Activated gamma-delta T cell treated with Interleukin-2 at 50 U/mL for 16 hours (primary cell): ENCODE data around the gene RTF2.

Experiments used
- DNase-seq: peaks from one replicate; pipeline ENCODE4 v3.0.0-alpha.2; 2020

The RTF2 gene

GRCh38 chr20:56468316-56469076, at the start of gene RTF2:
Gene RTF2, plus strand, starts transcription at chr20:56468627. Its CDS starts 71 bp downstream, at chr20:56468698.
- peak; percentile 95 for DNase-seq

DNA sequence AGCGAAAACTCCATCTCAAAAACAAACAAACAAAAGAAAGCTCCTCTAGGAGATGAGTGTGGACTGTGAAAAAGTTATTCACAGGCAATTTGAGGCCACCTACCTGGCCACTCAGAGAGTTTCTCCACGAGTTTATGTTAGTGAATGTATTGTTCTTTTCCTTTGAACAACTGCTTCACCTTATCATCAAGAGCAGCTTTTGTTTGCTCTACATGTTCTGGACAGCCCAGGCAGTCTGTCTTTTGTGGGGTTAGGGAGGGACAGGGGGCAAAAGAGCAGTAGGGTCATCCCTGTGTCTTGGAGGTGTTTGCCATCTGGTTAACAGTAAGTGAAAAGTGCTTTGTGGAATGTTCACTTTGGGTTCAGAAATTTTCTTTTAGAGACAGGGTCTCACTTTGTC, 48.4 kb upstream of the RTF2 start:
- no peak for DNase-seq

DNA sequence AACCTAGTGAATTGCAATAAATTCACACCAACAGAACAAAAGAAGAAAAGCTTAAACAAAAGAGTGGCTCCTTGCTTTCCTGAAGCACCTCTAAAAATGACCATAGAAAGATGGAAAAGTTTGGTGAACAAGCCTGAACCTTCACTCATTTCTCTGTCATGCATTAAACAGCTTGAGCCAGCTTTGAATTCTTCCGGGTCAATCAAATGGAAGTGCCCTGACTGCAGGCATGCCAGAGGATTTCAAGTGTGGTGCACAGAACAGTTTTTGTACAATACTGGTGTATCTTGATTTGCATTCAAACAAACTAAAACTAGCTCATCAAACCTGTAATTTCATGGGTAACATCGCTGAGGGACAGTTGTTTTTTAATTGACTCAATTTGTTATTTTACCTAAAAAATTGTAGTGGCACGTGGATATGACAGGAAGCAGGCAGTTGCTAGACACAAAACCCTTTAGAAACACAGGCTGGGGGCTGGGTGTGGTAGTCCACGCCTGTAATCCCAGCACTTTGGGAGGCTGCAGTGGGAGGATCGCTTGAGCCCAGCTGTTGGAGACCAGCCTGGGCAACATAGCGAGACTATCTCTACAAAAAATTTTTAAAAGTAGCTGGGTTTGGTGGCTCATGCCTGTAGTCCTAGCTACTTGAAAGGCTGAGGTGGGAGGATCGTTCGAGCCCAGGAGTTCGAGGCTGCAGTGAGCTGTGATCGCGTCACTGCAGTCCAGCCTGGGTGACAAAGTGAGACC, 47.3 kb upstream of the RTF2 start:
- DNase-seq, result no peak

GRCh38 chr20:56422076-56422823, 46.2 kb upstream of the RTF2 start:
- no peak for DNase-seq

- no peak for DNase-seq
These were observed 45.6 kb upstream of the RTF2 start for GRCh38 chr20:56422824-56423189.

GRCh38 chr20:56423211-56423610, 45.2 kb upstream of the RTF2 start:
- DNase-seq, result no peak

DNA sequence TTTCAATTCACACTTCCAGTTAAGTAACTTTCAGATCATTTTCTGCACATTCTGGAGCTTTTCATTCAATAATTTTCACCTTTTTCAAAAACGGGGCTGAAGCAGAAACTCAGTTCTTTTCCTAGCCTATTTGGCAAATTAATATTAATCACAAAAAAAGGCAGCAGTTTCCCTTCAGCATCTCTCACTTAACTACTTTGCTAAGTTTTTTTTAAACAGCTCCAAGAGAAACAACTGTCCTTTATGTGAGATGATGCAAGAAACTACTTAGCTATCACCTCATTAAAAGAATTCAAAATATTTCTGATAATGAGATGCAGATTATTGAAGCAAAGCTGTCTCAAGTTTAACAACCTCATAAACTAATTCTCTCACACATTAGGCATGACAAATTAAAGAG, 44.5 kb upstream of the RTF2 start:
- DNase-seq, result no peak

GRCh38 chr20:56424931-56425330, 43.5 kb upstream of the RTF2 start:
- no peak for DNase-seq

DNA sequence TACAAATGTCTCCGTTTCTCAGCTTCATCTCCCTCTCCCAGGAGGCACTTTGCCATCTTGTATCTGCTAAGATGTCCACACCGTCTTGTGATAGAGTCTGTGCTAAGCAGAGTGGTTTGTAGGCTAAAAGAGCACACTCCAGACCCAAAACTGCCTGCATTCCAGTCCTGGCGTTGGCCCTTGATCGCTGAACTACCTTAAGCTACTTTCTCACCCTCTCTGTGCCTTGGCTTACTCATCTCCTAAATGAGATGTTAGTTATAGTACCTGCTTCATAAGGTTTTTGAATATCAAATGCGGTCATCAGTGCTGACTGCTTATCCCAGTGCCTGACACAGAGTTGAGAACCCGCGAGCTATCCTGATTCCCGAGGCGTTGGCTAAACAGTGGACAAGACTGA, 42.4 kb upstream of the RTF2 start:
- no peak for DNase-seq

DNA sequence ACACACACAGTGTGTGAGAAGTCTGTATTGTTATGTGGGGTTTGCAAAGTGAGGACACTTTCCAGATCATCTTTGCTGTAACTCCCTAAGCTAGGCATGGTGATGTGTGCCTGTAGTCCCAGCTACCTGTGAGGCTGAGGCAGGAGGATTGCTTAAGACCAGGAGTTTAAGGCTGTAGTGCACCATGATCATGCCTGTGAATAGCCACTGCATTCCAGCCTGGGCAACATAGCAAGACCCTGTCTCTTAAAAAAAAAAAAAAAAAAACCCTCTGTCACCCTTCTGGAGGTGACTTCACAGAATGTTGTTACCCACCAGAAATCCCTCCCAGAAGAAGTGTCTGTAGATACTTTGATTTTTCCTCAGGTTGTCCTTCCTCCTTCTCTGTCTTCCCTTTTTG, 41.5 kb upstream of the RTF2 start:
- no peak for DNase-seq

DNA sequence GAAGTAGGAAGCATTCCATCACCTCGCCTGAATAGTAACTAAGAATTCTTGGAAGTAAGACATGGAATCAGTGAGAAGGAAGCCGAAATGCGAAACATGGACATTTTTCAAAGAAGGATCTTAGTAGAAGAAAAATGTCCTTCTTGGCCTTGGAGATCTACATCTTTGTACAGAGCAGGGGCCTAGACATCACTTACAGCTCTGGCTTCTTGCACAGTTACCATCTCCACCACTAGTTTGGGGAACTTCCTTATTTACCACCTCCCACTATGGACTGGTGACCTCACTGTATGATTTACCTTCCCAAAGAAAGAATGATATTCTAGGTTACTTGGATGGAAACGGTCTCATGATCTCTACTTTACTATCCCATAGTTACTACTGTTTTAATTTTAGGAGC, 40.6 kb upstream of the RTF2 start:
- DNase-seq, result no peak

DNA sequence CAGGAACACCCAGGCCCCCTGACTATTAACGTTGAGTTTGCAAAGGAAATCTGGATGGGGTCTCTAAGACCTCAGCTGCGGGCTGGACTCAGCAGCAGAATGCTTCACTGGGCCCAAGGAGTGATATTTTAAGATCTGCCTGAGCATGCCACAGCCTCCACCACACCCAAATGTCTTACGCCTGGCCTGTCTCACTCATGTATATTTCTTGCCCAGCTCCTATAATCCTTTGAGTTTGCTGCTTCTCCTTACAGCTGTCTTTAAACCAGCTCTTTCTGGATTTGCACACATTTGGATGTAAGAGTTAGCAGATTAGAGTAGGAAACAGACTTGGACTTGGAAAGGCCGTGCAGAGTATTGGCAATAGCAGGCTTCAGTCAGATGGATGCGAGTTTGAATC, 40.0 kb upstream of the RTF2 start:
- DNase-seq, result no peak

- no peak for DNase-seq
These were observed 39.5 kb upstream of the RTF2 start for GRCh38 chr20:56428881-56429280.

- no peak for DNase-seq
These were observed 38.9 kb upstream of the RTF2 start for GRCh38 chr20:56429502-56429901.

- DNase-seq, result no peak
These were observed 38.5 kb upstream of the RTF2 start for GRCh38 chr20:56429941-56430340.

GRCh38 chr20:56430461-56430860, 38.0 kb upstream of the RTF2 start:
- DNase-seq, result no peak

DNA sequence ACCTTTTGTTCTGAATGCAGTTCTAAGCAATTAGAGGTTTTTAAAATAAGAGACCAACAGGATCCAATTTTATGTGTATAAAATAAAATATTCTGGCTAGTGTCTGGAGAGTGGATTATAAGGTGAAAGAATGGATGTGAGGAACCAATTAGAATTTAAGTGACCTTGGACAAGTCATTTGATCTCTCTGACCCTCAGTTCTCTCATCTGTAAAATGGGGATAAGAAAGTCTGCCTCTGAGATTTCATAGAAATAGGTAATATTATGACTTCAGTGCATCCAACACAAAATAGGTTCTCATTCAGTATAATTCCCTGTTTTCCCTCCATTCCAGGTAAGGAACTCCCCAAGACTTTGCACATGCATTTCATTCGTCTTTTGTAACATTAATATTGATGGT, 37.5 kb upstream of the RTF2 start:
- no peak for DNase-seq

- no peak for DNase-seq
These were observed 37.0 kb upstream of the RTF2 start for GRCh38 chr20:56431471-56431870.

GRCh38 chr20:56433221-56433879, 35.1 kb upstream of the RTF2 start:
- DNase-seq, result no peak

DNA sequence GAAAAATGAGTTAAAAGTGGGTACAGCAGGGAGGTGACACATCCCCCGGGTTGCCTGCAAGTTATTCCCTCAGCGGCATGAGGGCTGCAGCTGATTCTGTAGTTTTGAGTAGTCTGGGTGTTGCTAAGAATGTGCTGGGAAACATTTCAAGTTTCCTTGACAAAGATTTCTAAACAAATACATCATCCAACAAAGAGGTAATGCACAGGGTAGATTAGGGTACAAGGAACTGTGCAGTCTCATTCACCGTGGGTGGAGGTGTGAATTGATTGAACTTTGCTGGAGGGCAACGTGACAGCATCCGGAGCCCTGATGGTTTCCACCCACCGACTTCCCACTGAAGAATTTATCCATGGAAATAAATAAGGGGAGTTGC, 34.6 kb upstream of the RTF2 start:
- DNase-seq, result no peak

- no peak for DNase-seq
These were observed 31.0 kb upstream of the RTF2 start for GRCh38 chr20:56437196-56437960.

DNA sequence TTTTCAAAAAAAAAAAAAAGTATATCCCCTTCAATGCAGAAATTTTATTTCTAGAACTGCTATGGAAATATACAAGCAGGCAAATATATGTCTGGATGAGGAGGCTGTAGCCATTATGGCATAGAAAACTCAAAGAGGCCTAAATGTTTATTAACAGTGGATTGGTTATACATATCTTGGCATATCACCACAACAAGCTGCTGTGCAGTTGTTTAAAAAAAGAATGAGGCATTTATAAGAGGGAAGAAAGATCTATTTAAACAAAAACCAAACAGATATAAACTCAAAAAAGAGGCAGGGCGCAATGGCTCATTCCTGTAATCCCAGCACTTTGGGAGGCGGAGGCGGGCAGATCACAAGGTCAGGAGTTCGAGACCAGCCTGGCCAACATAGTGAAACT, 30.1 kb upstream of the RTF2 start:
- DNase-seq, result no peak
